Measurements from ENCODE around the gene FANCE. TPM values are rescaled to one million over a fixed set of nuclear protein-coding genes. Genes with fewer than 3 reads are reported as not detected.

Gene FANCE
- total and polyA plus RNA-seq, 9 of the 15 experiments (the other 6 are each of a cell fraction or from before 2014, with no cell fraction given), result 5.7 to 30.2 (median 17.0) TPM

GRCh38 chr6:35495258-35496035, 43.3 kb downstream of the FANCE start:
- BruUV-seq (replicated peaks), result TSS peak; percentile 41
- DNase-seq (ENCODE audit: extremely low read depth in 1 of 4, low spot score in 3 of 4) (no peak), FAIRE-seq (no peak), ATAC-seq (no peak)
- in situ Hi-C loops (cut with MboI), result no loop called here
- peak overlapping the region; percentile 69 for H3K4me3 ChIP-seq
- H3K9me1 ChIP-seq (ENCODE audit: control insufficient read depth, insufficient read depth, low read length), result peaks cover 3% of the 10 kb centered on the region
- H2AFZ ChIP-seq (ENCODE audit: low read depth, low read length), result no peak overlapping the region
- no peaks in the 10 kb centered on the region for H3K36me3 ChIP-seq (ENCODE audit: control insufficient read depth, insufficient read depth, low read length)
- CTCF ChIA-PET (ENCODE audit: low intra/inter-chr PET ratio), result interaction anchor here (0.6 kb wide), 1 partner anchor 154 kb away, joined by 3 read pairs; no protein-coding TSS in a partner anchor
- POLR2A ChIA-PET, result interaction anchor here (0.7 to 3.5 kb wide), 6 partner anchors 13 to 208 kb away, joined by 3 to 50 read pairs (median 4); partner anchors contain the start of gene RPL10A
- 78% methylated on average over 8 of the region's 9 CpGs for WGBS (ENCODE audit: insufficient coverage, low coverage, missing lambda C conversion rate)
- H4K20me1 ChIP-seq (replicated peaks; ENCODE audit: control insufficient read depth, insufficient read depth, low read length), result peaks cover 24% of the 10 kb centered on the region; the same call in 1 of the 2 replicates
- H3K27ac ChIP-seq (ENCODE audit: extremely low read depth, low read depth, low read length), result no peak overlapping the region
- intact Hi-C loops (cut with micrococcal nuclease), result no loop called here
- peak overlapping the region; percentile 70 to 91 for H3K9ac ChIP-seq (ENCODE audit: insufficient read depth in 1 of 2, low read depth in 2 of 2, low read length in 2 of 2)
- peak overlapping the region; percentile 74 for H3K4me2 ChIP-seq (ENCODE audit: insufficient read depth, low read length)
- H3K4me1 ChIP-seq (replicated peaks in 1 of 2; ENCODE audit: control insufficient read depth in 2 of 2, insufficient read depth in 2 of 2, low read length in 2 of 2), result peaks cover 43 to 65% of the 10 kb centered on the region in 2 experiments
- H3K79me2 ChIP-seq (ENCODE audit: control insufficient read depth, insufficient read depth, low read length), result peaks cover 37% of the 10 kb centered on the region
- H3K27me3 ChIP-seq (ENCODE audit: control insufficient read depth in 2 of 2, insufficient read depth in 2 of 2, low read length in 2 of 2), result no peaks in the 10 kb centered on the region
- no peaks in the 10 kb centered on the region for H3K9me3 ChIP-seq (replicated peaks; ENCODE audit: control insufficient read depth, insufficient read depth, low read depth, low read length)
- TF ChIP-seq PHF8 (IDR thresholded peaks at IDR 0.05; ENCODE audit: borderline replicate concordance, low read length), result no peak
- no peak for TF ChIP-seq MEIS2 (IDR thresholded peaks at IDR 0.05; ENCODE audit: partially characterized antibody)
- TF ChIP-seq MBD1 (CRISPR knock-in tag; IDR thresholded peaks at IDR 0.05), result no peak
- TF ChIP-seq ZNF699 (CRISPR knock-in tag; IDR thresholded peaks at IDR 0.05; ENCODE audit: insufficient replicate concordance), result no peak
- no peak for TF ChIP-seq RCOR1 (IDR thresholded peaks at IDR 0.05; ENCODE audit: borderline replicate concordance in 1 of 2, low read depth in 2 of 2, low read length in 2 of 2)
- TF ChIP-seq FOXK1 (CRISPR knock-in tag; IDR thresholded peaks at IDR 0.05; ENCODE audit: borderline replicate concordance), result 0 out of 2 replicates have a peak, but pooled peaks have one; percentile 45
- no peak for TF ChIP-seq ELF4 (CRISPR knock-in tag; IDR thresholded peaks at IDR 0.05)
- no peak for TF ChIP-seq NELFE (IDR thresholded peaks at IDR 0.05; ENCODE audit: insufficient read depth, insufficient read length)
- TF ChIP-seq ETV5 (CRISPR knock-in tag; IDR thresholded peaks at IDR 0.05; ENCODE audit: low read depth), result 0 out of 2 replicates have a peak, but pooled peaks have one; percentile 30
- TF ChIP-seq KDM4B (IDR thresholded peaks at IDR 0.05; ENCODE audit: borderline replicate concordance in 2 of 2, low read depth in 1 of 2), result no peak
- no peak for TF ChIP-seq LARP7 (IDR thresholded peaks at IDR 0.05)
- TF ChIP-seq ZNF780A (CRISPR knock-in tag; IDR thresholded peaks at IDR 0.05), result no peak
- no peak for TF ChIP-seq MYC (IDR thresholded peaks at IDR 0.05; ENCODE audit: low read depth, low read length)
- no peak for TF ChIP-seq MYC (CRISPR knock-in tag; IDR thresholded peaks at IDR 0.05; ENCODE audit: borderline replicate concordance, low read depth)
- no peak for TF ChIP-seq THRA (IDR thresholded peaks at IDR 0.05)
- no peak for TF ChIP-seq ZNF121 (CRISPR knock-in tag; conservative IDR thresholded peaks at IDR 0.05)
- TF ChIP-seq GTF2F1 (IDR thresholded peaks at IDR 0.05; ENCODE audit: low read depth, low read length), result no peak
- TF ChIP-seq SLC30A9 (CRISPR knock-in tag; IDR thresholded peaks at IDR 0.05), result no peak
